ENCODE data around the gene ADCY3. TPM values are rescaled to one million over a fixed set of nuclear protein-coding genes. Genes with fewer than 3 reads are reported as not detected.
A peak's percentile ranks its signal among the peaks of the same experiment; 100 is the strongest.

Gene ADCY3
- total and polyA plus RNA-seq, 9 of the 15 experiments (the other 6 are each of a cell fraction or from before 2014, with no cell fraction given), result 1.5 to 54.8 (median 26.3) TPM

GRCh38 chr2:24919037-24919505 is 966 bp downstream of the ADCY3 start:
- intact Hi-C loops (cut with micrococcal nuclease) (no loop called here), in situ Hi-C loops (cut with MboI) (no loop called here)
- Histone ChIP-seq H3K27ac (ENCODE audit: extremely low read depth, low read depth, low read length) (peak overlapping the region; percentile 66), H3K27me3 (ENCODE audit: control insufficient read depth in 2 of 2, insufficient read depth in 2 of 2, low read length in 2 of 2) (no peaks in the 10 kb centered on the region), H3K9me1 (ENCODE audit: control insufficient read depth, insufficient read depth, low read length) (peaks cover 12% of the 10 kb centered on the region), H2AFZ (ENCODE audit: low read depth, low read length) (peak overlapping the region; percentile 66), H3K9ac (ENCODE audit: insufficient read depth in 1 of 2, low read depth in 2 of 2, low read length in 2 of 2) (peak overlapping the region; percentile 59 to 92), H4K20me1 (replicated peaks; ENCODE audit: control insufficient read depth, insufficient read depth, low read length) (peaks cover 14% of the 10 kb centered on the region), H3K36me3 (ENCODE audit: control insufficient read depth, insufficient read depth, low read length) (peaks cover 39% of the 10 kb centered on the region; the same call in 2 of the 3 replicates), H3K9me3 (replicated peaks; ENCODE audit: control insufficient read depth, insufficient read depth, low read depth, low read length) (no peaks in the 10 kb centered on the region), H3K4me3 (peak overlapping the region; percentile 68), H3K4me2 (ENCODE audit: insufficient read depth, low read length) (peak overlapping the region; percentile 77), H3K4me1 (replicated peaks in 1 of 2; ENCODE audit: control insufficient read depth in 2 of 2, insufficient read depth in 2 of 2, low read length in 2 of 2) (peaks cover 29 to 46% of the 10 kb centered on the region in 2 experiments; a peak in 4 of 5 replicates), H3K79me2 (ENCODE audit: control insufficient read depth, insufficient read depth, low read length) (peaks cover 33% of the 10 kb centered on the region)
- ChIA-PET POLR2A (interaction anchor here (0.7 to 1.7 kb wide), 2 partner anchors 18 to 203 kb away, joined by 3 to 6 read pairs; no protein-coding TSS in a partner anchor), CTCF (ENCODE audit: low intra/inter-chr PET ratio) (no interaction called here)
- peak; percentile 43 to 62 (median 55) for DNase-seq (ENCODE audit: extremely low read depth in 1 of 4, low spot score in 3 of 4)
- ATAC-seq, result peak; percentile 56
- TSS peak; percentile 63 for BruUV-seq (replicated peaks)
- FAIRE-seq, result peak; percentile 56
- WGBS (ENCODE audit: insufficient coverage, low coverage, missing lambda C conversion rate), result 9% methylated on average over 13 of the region's 13 CpGs
- peak; percentile 47; the same call in 1 of the 2 replicates for TF ChIP-seq GABPB1 (CRISPR knock-in tag; IDR thresholded peaks at IDR 0.05)
- TF ChIP-seq NFXL1 (CRISPR knock-in tag; IDR thresholded peaks at IDR 0.05), result no peak
- no peak for TF ChIP-seq HIVEP1 (CRISPR knock-in tag; IDR thresholded peaks at IDR 0.05)
- TF ChIP-seq, protein P1, sequence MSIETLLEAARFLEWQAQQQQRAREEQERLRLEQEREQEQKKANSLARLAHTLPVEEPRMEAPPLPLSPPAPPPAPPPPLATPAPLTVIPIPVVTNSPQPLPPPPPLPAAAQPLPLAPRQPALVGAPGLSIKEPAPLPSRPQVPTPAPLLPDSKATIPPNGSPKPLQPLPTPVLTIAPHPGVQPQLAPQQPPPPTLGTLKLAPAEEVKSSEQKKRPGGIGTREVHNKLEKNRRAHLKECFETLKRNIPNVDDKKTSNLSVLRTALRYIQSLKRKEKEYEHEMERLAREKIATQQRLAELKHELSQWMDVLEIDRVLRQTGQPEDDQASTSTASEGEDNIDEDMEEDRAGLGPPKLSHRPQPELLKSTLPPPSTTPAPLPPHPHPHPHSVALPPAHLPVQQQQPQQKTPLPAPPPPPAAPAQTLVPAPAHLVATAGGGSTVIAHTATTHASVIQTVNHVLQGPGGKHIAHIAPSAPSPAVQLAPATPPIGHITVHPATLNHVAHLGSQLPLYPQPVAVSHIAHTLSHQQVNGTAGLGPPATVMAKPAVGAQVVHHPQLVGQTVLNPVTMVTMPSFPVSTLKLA (conservative IDR thresholded peaks at IDR 0.05), result 0 out of 4 replicates have a peak, but pooled peaks of 1 of the 2 experiments have one; percentile 24
- TF ChIP-seq, protein P2, sequence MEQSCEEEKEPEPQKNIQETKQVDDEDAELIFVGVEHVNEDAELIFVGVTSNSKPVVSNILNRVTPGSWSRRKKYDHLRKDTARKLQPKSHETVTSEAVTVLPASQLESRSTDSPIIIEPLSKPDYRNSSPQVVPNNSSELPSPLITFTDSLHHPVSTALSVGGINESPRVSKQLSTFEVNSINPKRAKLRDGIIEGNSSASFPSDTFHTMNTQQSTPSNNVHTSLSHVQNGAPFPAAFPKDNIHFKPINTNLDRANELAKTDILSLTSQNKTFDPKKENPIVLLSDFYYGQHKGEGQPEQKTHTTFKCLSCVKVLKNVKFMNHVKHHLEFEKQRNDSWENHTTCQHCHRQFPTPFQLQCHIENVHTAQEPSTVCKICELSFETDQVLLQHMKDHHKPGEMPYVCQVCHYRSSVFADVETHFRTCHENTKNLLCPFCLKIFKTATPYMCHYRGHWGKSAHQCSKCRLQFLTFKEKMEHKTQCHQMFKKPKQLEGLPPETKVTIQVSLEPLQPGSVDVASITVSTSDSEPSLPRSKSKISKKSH (CRISPR knock-in tag; IDR thresholded peaks at IDR 0.05), result no peak
- TF ChIP-seq SPI1 (IDR thresholded peaks at IDR 0.05; ENCODE audit: borderline replicate concordance, low read depth, low read length), result peak; percentile 43; the same call in 1 of the 2 replicates
- no peak for TF ChIP-seq JUND (IDR thresholded peaks at IDR 0.05; ENCODE audit: borderline replicate concordance, low read depth, low read length)
- TF ChIP-seq JUND (tag; IDR thresholded peaks at IDR 0.05; ENCODE audit: borderline replicate concordance, low read depth, low read length), result no peak
- no peak for TF ChIP-seq SMAD4 (CRISPR knock-in tag; conservative IDR thresholded peaks at IDR 0.05)
- TF ChIP-seq CHD1 (IDR thresholded peaks at IDR 0.05; ENCODE audit: low read length), result no peak
- TF ChIP-seq PHF21A (IDR thresholded peaks at IDR 0.05; ENCODE audit: borderline replicate concordance, low read depth), result 0 out of 2 replicates have a peak, but pooled peaks have one; percentile 14
- TF ChIP-seq POLR2G (IDR thresholded peaks at IDR 0.05; ENCODE audit: low read depth, low read length), result peak; percentile 8; the same call in 1 of the 2 replicates
- TF ChIP-seq ZC3H8 (IDR thresholded peaks at IDR 0.05), result no peak
- TF ChIP-seq TFAP4 (CRISPR knock-in tag; IDR thresholded peaks at IDR 0.05; ENCODE audit: borderline replicate concordance), result 0 out of 2 replicates have a peak, but pooled peaks have one; percentile 18
- no peak for TF ChIP-seq GABPB2 (CRISPR knock-in tag; conservative IDR thresholded peaks at IDR 0.05)
- TF ChIP-seq ERF (CRISPR knock-in tag; IDR thresholded peaks at IDR 0.05), result no peak
- TF ChIP-seq, protein P3, sequence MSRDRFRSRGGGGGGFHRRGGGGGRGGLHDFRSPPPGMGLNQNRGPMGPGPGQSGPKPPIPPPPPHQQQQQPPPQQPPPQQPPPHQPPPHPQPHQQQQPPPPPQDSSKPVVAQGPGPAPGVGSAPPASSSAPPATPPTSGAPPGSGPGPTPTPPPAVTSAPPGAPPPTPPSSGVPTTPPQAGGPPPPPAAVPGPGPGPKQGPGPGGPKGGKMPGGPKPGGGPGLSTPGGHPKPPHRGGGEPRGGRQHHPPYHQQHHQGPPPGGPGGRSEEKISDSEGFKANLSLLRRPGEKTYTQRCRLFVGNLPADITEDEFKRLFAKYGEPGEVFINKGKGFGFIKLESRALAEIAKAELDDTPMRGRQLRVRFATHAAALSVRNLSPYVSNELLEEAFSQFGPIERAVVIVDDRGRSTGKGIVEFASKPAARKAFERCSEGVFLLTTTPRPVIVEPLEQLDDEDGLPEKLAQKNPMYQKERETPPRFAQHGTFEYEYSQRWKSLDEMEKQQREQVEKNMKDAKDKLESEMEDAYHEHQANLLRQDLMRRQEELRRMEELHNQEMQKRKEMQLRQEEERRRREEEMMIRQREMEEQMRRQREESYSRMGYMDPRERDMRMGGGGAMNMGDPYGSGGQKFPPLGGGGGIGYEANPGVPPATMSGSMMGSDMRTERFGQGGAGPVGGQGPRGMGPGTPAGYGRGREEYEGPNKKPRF (IDR thresholded peaks at IDR 0.05; ENCODE audit: low read depth, low read length), result no peak
